Loucy (cell line): Measurements from ENCODE around the gene GLI1.

Experiments
- H2AFZ ChIP-seq: fragments of 200-600 bp; sonication (generic); 2 replicates; pipeline ENCODE4 v1.6.0; 2016; ENCODE audit warnings: antibody characterized with exemption, mild to moderate bottlenecking, low read length, moderate library complexity
- H3F3A ChIP-seq: fragments of 200-600 bp; 2 replicates; pipeline ENCODE4 v1.6.0; 2016; ENCODE audit warnings: antibody characterized with exemption, low read depth, mild to moderate bottlenecking
- H3K27me3 ChIP-seq: fragments of 200-600 bp; sonication (generic); 2 replicates; pipeline ENCODE4 v1.6.1; 2014; ENCODE audit warnings: low read length, mild to moderate bottlenecking; ENCODE audit not compliant: insufficient read depth, poor library complexity, severe bottlenecking
- H3K36me3 ChIP-seq: fragments of 200-600 bp; sonication (generic); 2 replicates; pipeline ENCODE4 v1.6.1; 2016; ENCODE audit warnings: low read length; ENCODE audit not compliant: insufficient read depth
- H3K4me1 ChIP-seq: fragments of 200-600 bp; sonication (generic); 2 replicates; pipeline ENCODE4 v1.5.1; 2014; ENCODE audit warnings: low read length, mild to moderate bottlenecking; ENCODE audit not compliant: insufficient read depth, poor library complexity, severe bottlenecking
- H3K4me2 ChIP-seq: fragments of 200-600 bp; sonication (generic); 2 replicates; pipeline ENCODE4 v1.6.0; 2014; ENCODE audit warnings: antibody characterized with exemption, low read length, low read depth, mild to moderate bottlenecking; ENCODE audit not compliant: poor library complexity, severe bottlenecking
- H3K4me3 ChIP-seq: fragments of 200-600 bp; sonication (generic); 2 replicates; pipeline ENCODE4 v1.5.1; 2014; ENCODE audit warnings: low read length, mild to moderate bottlenecking, mixed read lengths; ENCODE audit not compliant: poor library complexity, severe bottlenecking
- H3K79me2 ChIP-seq: fragments of 200-600 bp; sonication (generic); 2 replicates; pipeline ENCODE4 v1.6.1; 2014; ENCODE audit warnings: low read length; ENCODE audit not compliant: insufficient read depth
- H3K9ac ChIP-seq: fragments of 200-600 bp; sonication (generic); 2 replicates; pipeline ENCODE4 v1.6.0; 2014; ENCODE audit warnings: mild to moderate bottlenecking, low read depth, low read length, moderate library complexity; ENCODE audit not compliant: poor library complexity, severe bottlenecking
- H3K9me2 ChIP-seq: fragments of 200-600 bp; sonication (generic); replicated peaks from 2 replicates; pipeline ENCODE4 v1.6.1; 2016; ENCODE audit warnings: low read depth, low read length, mixed read lengths
- H3K9me3 ChIP-seq: fragments of 200-600 bp; sonication (generic); 2 replicates; pipeline ENCODE4 v1.6.1; 2014; ENCODE audit warnings: mild to moderate bottlenecking, antibody characterized with exemption, low read length, low read depth; ENCODE audit not compliant: insufficient read depth
- H4K20me1 ChIP-seq: fragments of 200-600 bp; sonication (generic); 2 replicates; pipeline ENCODE4 v1.6.0; 2014; ENCODE audit warnings: antibody characterized with exemption, low read length, mild to moderate bottlenecking; ENCODE audit not compliant: insufficient read depth, poor library complexity, severe bottlenecking
- EZH2phosphoT487 ChIP-seq: fragments of 200-600 bp; IDR thresholded peaks from 2 replicates; pipeline ENCODE4 v1.6.1; 2018; ENCODE audit warnings: antibody characterized with exemption, mild to moderate bottlenecking, moderate library complexity, borderline replicate concordance
- TF ChIP-seq, protein P1 (sequence below): fragments of 200-600 bp; sonication (generic); conservative IDR thresholded peaks from 2 replicates; pipeline ENCODE4 v1.5.1; 2014; ENCODE audit warnings: mild to moderate bottlenecking, antibody characterized with exemption, low read length

The GLI1 gene

DNA sequence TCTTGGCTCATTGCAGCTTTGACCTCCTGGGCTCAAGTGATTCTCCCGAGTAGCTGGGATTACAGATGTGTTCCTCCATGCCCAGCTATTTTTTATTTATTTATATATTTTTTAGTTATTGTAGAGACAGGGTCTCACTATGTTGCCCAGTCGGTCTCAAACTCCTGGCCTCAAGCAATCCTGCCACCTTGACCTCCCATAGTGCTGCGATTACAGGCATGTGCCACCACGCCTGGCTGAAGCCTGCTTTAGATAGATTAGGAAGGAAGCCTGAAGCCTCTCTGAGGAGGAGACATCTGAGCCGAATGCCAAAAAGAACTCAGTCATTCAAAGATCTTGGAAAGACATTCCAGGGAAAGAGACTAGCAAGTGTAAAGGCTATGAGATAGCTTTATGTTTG lies 14.8 kb upstream of the GLI1 start:
- Histone ChIP-seq H3K4me3 (no peak overlapping the region), H3K9me2 (no peaks in the 10 kb centered on the region), H3K9ac (no peak overlapping the region), H3K9me3 (no peaks in the 10 kb centered on the region), H2AFZ (peak overlapping the region; percentile 68; the same call in 1 of the 2 replicates), H3K79me2 (no peaks in the 10 kb centered on the region), H3K4me1 (peaks cover 5% of the 10 kb centered on the region), H3K36me3 (no peaks in the 10 kb centered on the region), H3K4me2 (no peak overlapping the region), H4K20me1 (no peaks in the 10 kb centered on the region), H3F3A (no peaks in the 10 kb centered on the region), H3K27me3 (no peaks in the 10 kb centered on the region)
- no peak for TF ChIP-seq EZH2phosphoT487
- TF ChIP-seq, protein P1, sequence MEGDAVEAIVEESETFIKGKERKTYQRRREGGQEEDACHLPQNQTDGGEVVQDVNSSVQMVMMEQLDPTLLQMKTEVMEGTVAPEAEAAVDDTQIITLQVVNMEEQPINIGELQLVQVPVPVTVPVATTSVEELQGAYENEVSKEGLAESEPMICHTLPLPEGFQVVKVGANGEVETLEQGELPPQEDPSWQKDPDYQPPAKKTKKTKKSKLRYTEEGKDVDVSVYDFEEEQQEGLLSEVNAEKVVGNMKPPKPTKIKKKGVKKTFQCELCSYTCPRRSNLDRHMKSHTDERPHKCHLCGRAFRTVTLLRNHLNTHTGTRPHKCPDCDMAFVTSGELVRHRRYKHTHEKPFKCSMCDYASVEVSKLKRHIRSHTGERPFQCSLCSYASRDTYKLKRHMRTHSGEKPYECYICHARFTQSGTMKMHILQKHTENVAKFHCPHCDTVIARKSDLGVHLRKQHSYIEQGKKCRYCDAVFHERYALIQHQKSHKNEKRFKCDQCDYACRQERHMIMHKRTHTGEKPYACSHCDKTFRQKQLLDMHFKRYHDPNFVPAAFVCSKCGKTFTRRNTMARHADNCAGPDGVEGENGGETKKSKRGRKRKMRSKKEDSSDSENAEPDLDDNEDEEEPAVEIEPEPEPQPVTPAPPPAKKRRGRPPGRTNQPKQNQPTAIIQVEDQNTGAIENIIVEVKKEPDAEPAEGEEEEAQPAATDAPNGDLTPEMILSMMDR = no peak

DNA sequence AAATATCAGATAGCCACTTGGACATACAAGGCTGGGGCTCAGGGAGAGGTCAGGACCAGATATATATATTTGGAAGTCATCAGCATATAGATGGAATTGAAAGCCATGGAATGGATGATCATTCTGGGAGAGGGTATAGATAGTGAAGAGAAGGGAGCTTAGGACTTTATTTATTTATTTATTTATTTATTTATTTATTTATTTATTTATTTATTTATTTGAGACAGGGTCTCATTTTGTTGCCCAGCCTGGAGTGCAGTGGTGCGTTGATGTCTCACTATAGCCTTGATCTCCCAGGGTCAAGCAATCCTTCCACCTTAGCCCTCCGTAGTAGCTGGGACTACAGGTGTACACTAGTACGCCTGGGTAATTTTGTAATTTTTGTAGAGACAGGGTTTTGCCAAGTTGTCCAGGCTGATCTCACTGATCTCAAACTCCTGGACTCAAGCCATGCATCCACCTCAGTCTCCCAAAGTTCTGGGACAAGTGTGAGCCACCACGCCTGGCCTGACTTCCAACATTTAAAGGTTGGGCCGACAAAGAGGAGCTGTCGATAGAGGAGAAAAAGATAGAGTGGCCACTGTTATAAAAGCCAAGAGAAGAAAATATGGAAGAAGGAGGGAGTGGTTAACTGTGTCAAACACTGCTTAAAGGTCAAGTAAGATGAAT lies 13.2 kb upstream of the GLI1 start:
- no peaks in the 10 kb centered on the region for H3K79me2 ChIP-seq
- TF ChIP-seq, protein P1 = no peak
- TF ChIP-seq EZH2phosphoT487 = no peak
- no peaks in the 10 kb centered on the region for H3F3A ChIP-seq
- no peak overlapping the region for H3K4me2 ChIP-seq
- no peaks in the 10 kb centered on the region for H3K9me3 ChIP-seq
- H4K20me1 ChIP-seq = no peaks in the 10 kb centered on the region
- H3K9me2 ChIP-seq = no peaks in the 10 kb centered on the region
- peaks cover 5% of the 10 kb centered on the region for H3K4me1 ChIP-seq
- no peak overlapping the region for H2AFZ ChIP-seq
- H3K36me3 ChIP-seq = no peaks in the 10 kb centered on the region
- no peak overlapping the region for H3K4me3 ChIP-seq
- H3K27me3 ChIP-seq = no peaks in the 10 kb centered on the region
- no peak overlapping the region for H3K9ac ChIP-seq

DNA sequence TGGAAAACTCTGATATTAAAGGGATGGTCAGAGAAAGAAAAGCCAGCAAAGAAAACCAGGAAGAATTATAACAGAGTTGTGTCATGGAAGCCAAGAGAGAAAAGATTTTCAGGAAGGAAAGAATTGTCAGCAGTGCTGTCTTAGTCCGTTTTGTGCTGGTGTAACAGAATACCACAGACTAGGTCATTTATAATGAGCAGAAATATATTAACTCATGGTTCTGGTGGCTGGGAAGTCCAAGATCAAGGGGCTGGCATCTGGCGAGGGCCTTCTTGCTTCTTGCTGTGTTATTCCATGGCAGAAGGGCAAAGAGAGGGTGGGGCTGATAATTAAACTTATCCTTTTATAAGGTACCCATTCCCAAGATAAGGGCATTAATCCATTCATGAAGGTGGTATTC lies 10.9 kb upstream of the GLI1 start:
- TF ChIP-seq, protein P1 = no peak
- no peak for TF ChIP-seq EZH2phosphoT487
- Histone ChIP-seq H2AFZ (no peak overlapping the region), H3K9ac (no peak overlapping the region), H3K4me2 (no peak overlapping the region), H3K27me3 (no peaks in the 10 kb centered on the region), H3K9me2 (no peaks in the 10 kb centered on the region), H3K79me2 (no peaks in the 10 kb centered on the region), H3K36me3 (no peaks in the 10 kb centered on the region), H3K9me3 (no peaks in the 10 kb centered on the region), H3K4me1 (peaks cover 11% of the 10 kb centered on the region), H3F3A (no peaks in the 10 kb centered on the region), H4K20me1 (no peaks in the 10 kb centered on the region), H3K4me3 (no peak overlapping the region)
